Right lobe of liver (tissue), 6 donors: ENCODE results near the gene UBE2G2. TPM values are rescaled to one million over a fixed set of nuclear protein-coding genes. Genes with fewer than 3 reads are reported as not detected.

Experiments used
- ATAC-seq, 4 donors: fragments of 200-7000 bp; cut with Tn5 transposase; one replicate each; pipeline ENCODE4 v1.9.1; 2020; ENCODE audit warnings: mild to moderate bottlenecking in 4 of 4, moderate library complexity in 4 of 4
- DNase-seq, 3 donors: peaks; one replicate each; pipeline ENCODE4 v3.0.0-alpha.2; 2020
- H3K27ac ChIP-seq, 3 donors: fragments of 200-600 bp; one replicate each; pipeline ENCODE4 v1.8.0; 2022
- H3K27me3 ChIP-seq, 2 donors: fragments of 200-600 bp; one replicate each; pipeline ENCODE4 v1.8.0; 2022
- H3K36me3 ChIP-seq, 4 donors: fragments of 200-600 bp; sonication (generic) in 1 of 4; one replicate each; pipeline versions ENCODE4 v1.5.1 to v1.8.0; 2017 to 2022; ENCODE audit warnings: control low read depth in 1 of 4
- H3K4me1 ChIP-seq, 4 donors: fragments of 200-600 bp; sonication (generic) in 1 of 4; one replicate each; pipeline versions ENCODE4 v1.5.1 to v1.8.0; 2017 to 2022; ENCODE audit warnings: control low read depth in 1 of 4
- H3K4me3 ChIP-seq, 3 donors: fragments of 200-600 bp; one replicate each; pipeline ENCODE4 v1.8.0; 2022
- H3K9me3 ChIP-seq, 4 donors: fragments of 200-600 bp; sonication (generic) in 1 of 4; one replicate each; pipeline versions ENCODE4 v1.5.1 to v1.8.0; 2017 to 2022; ENCODE audit warnings: control low read depth in 1 of 4
- POLR2A ChIP-seq: fragments of 450-650 bp; IDR thresholded peaks from one replicate; pipeline ENCODE4 v1.6.1; 2017; ENCODE audit warnings: antibody characterized with exemption, mild to moderate bottlenecking
- WGBS: methylation state at CpG from one replicate; pipeline ENCODE4 v1.1.6; 2018; ENCODE audit warnings: low coverage, low lambda C conversion rate; ENCODE audit not compliant: insufficient coverage; ENCODE audit errors: missing lambda C conversion rate; 5-methylcytosine and 5-hydroxymethylcytosine counted together
- intact Hi-C, 2 donors: fragments of 100-400 bp; cut with DNase I; formaldehyde crosslinking; loops; one replicate each; pipeline versions ENCODE4 v1.11.2 to v1.14.1; 2022
- total RNA-seq, 6 experiments: library from RNA; depleted of rRNA in 2 of 6; stranded (reverse); fragments of >200 nt in 2 of 6; fragmentation: NEBNext Ultra II Directional in 3 of 6; extraction: Animal tissue kit (Norgen Biotek cat#: 25700) in 3 of 6; gene quantifications; one replicate each; pipeline versions ENCODE4 v1.1.0 to v1.2.4, GENCODE V29; 2016 to 2023
- TF ChIP-seq, protein P1 (sequence below), 4 donors: fragments of 200-600 bp in 3 of 4; fragments of 450-650 bp in 1 of 4; IDR thresholded peaks; one replicate each; pipeline versions ENCODE4 v1.5.1 to v1.8.0; 2016 to 2022; ENCODE audit warnings: antibody characterized with exemption in 4 of 4, mild to moderate bottlenecking in 2 of 4
- donor health status: DM: no; HTN: yes; CAD: no.
- donor health status: DM: no; HTN: no; CAD: no.
- donor health status: DM: no; HTN: no; CAD: no.
- donor health status: DM: no; HTN: yes; CAD: no.
- donor health status: DM: no; HTN: yes; CAD: no.

The UBE2G2 gene
- total RNA-seq, 6 experiments from 2014 or later, result 41.5 to 54.6 (median 49.9) TPM

DNA sequence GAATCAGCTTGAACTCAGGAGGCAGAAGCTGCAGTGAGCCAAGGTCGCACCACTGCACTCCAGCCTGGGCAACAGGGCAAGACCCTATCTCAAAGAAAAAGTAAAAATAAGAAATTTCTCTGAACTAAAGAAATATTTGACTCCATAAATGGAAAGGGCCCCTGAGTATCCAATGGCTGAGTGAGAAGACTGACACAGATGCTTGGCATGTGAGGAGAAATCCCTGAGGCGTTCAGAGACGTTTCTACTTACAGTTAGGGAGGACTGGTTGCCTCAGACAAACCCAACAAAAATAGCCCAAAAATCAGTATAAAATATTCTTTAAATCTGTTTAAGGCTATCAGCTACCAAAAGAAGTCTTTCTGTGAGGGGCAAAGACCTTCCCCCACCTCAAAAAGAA is 19.2 kb upstream of the UBE2G2 start:
- ATAC-seq (no peak), DNase-seq (no peak)
- intact Hi-C loops, result no loop called here
- Histone ChIP-seq H3K9me3 (peaks cover 0 to 3% (median 0%) of the 10 kb centered on the region in 4 donors), H3K4me3 (no peak overlapping the region), H3K27ac (no peak overlapping the region), H3K27me3 (no peaks in the 10 kb centered on the region), H3K4me1 (peaks cover 0 to 8% (median 2%) of the 10 kb centered on the region in 4 donors), H3K36me3 (no peaks in the 10 kb centered on the region)
- WGBS, result 73% methylated on average over 3 of the region's 3 CpGs
- TF ChIP-seq, protein P1, sequence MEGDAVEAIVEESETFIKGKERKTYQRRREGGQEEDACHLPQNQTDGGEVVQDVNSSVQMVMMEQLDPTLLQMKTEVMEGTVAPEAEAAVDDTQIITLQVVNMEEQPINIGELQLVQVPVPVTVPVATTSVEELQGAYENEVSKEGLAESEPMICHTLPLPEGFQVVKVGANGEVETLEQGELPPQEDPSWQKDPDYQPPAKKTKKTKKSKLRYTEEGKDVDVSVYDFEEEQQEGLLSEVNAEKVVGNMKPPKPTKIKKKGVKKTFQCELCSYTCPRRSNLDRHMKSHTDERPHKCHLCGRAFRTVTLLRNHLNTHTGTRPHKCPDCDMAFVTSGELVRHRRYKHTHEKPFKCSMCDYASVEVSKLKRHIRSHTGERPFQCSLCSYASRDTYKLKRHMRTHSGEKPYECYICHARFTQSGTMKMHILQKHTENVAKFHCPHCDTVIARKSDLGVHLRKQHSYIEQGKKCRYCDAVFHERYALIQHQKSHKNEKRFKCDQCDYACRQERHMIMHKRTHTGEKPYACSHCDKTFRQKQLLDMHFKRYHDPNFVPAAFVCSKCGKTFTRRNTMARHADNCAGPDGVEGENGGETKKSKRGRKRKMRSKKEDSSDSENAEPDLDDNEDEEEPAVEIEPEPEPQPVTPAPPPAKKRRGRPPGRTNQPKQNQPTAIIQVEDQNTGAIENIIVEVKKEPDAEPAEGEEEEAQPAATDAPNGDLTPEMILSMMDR (IDR thresholded peaks at IDR 0.05), result no peak

DNA sequence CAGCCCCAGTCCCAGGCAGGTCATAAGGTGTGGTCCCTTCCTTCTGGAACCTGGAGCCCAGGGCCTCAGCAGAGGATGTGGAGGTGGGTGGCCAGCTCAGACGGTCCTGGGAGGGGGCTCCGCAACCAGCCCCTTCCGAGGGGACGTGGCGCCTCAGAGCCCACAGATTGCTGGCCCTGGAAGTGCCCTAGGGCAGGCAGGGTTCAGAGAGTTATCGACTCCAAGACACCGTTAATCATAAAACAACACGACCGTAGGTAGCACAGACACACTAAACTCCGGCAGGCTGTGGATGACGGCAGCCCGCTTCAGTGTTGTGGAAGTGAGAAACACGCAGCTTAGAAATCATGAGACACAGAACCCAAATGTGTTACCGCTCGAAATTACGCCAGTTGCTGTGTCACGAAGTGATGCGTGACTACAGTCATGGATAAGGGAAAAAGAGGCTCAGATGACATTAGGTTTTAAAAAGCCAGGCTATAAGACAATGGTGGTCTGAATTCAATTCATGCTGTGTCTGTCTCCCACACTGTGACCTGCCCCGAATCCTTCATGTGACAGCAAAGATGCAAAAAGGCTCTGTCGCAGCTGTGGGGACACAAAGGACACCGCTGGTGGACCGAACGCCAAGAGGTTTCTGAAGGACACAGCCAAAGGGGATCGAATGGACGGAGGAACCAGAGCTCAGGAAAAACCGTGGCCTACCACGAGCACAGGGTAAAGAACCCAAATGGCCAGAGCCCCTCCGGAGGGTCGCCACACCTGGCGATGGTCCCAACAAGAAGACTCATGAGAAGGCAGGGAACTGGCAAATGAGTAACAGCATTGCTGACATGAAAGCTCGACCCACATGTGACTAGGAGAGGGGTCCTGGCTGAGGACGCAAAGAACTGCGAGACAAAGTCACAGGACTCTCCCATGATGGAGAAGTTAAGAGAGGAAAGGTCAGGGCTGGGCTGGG is 17.9 kb upstream of the UBE2G2 start:
- WGBS, result 96% methylated on average over 25 of the region's 33 CpGs
- DNase-seq, result no peak

DNA sequence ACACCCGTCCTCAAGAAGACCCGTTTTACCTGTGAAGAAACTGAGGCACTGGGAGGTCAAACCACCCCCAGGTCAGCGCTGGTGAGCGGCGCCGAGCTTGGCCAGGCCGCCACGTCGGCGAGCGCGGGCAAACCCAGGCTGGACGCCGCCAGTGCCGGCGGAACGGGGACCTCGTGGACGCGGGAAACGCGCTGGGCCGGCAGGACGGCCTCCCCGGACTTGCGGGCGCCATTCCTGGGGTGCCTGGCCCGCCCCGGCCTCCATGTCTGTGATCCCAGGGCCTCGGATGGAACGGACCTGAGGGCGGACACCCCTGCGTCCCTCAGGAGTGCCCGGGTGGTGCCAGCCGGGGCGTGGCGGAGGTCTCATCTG is 17.0 kb upstream of the UBE2G2 start:
- peak overlapping the region; percentile 59 to 78 (median 71) for H3K27ac ChIP-seq
- intact Hi-C loops, result loop anchor here in 1 of 2 donors (10.0 kb wide), 1 partner anchor 116 kb away; no protein-coding TSS in a partner anchor
- TF ChIP-seq POLR2A, result no peak
- TF ChIP-seq, protein P1 (IDR thresholded peaks at IDR 0.05), result no peak

More for the DNA sequence above, 17.9 kb upstream of the UBE2G2 start:
- no peaks in the 10 kb centered on the region for H3K36me3 ChIP-seq
- no peak for ATAC-seq
- intact Hi-C loops, result loop anchor here in 1 of 2 donors (10.0 kb wide), 1 partner anchor 115 kb away; no protein-coding TSS in a partner anchor
- no peaks in the 10 kb centered on the region for H3K27me3 ChIP-seq
- H3K4me1 ChIP-seq, result peaks cover 0 to 8% (median 2%) of the 10 kb centered on the region in 4 donors
- TF ChIP-seq, protein P1 (IDR thresholded peaks at IDR 0.05), result no peak
- TF ChIP-seq POLR2A, result no peak
- H3K27ac ChIP-seq, result no peak overlapping the region
- peaks cover 0 to 3% (median 0%) of the 10 kb centered on the region in 4 donors for H3K9me3 ChIP-seq
- H3K4me3 ChIP-seq, result no peak overlapping the region

DNA sequence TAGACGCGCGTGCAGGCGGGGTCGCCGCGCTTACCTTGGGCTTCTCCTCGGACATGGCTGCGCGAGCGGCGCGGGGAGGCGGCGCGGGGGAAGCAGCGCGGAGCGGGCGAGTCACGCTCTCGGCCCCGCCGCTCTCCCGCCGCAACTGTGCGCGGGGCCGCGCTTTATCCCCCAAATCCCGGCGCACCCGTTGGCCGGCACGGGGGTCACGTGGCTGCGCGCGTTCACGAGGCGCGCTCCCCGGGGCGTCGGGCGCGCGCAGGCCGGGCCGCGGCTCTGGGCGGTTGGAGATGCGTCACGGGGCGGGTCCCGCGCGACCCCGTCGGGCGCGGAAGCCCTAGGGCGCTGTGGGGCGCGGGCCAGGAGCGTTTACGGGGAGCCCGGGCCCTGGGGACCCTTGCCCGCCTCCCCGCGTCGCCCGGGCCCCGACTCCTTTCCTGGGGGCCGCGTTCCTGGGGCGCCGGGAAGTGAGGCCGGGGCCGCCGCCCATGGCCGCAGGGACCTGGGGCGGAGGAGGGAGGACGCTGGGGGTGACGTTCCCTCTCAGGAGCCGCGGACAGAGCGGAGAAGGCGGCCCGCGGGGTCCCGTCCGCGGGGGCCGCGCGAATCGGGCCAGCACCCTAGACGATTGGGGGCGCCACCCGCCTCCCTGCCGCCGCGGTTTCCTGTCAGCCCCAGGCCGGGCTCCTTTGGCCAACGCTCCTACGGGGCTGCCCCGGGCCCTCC is 16.5 kb upstream of the UBE2G2 start, which contains the start of gene SUMO3:
Gene SUMO3, minus strand, starts transcription at position 149 of the 726 bp plus-strand sequence. Its CDS starts 94 bp downstream, at position 55.
- Histone ChIP-seq H3K36me3 (peaks cover 0 to 2% (median 0%) of the 10 kb centered on the region in 4 donors), H3K27ac (peak within 1 kb of the TSS; percentile 59 to 78 (median 71)), H3K4me3 (peak within 1 kb of the TSS; percentile 63 to 67 (median 65)), H3K4me1 (peaks cover 0 to 8% (median 2%) of the 10 kb centered on the region in 4 donors), H3K27me3 (no peaks in the 10 kb centered on the region), H3K9me3 (peaks cover 0 to 3% (median 0%) of the 10 kb centered on the region in 4 donors)
- no CpG with 5 or more reads among the region's 108 CpGs for WGBS
- TF ChIP-seq, protein P1 (IDR thresholded peaks at IDR 0.05), result no peak
- TF ChIP-seq POLR2A, result peak; percentile 93
- intact Hi-C loops, result loop anchor here in 1 of 2 donors (10.0 kb wide), 1 partner anchor 117 kb away; no protein-coding TSS in a partner anchor
- peak; percentile 60 to 82 (median 62) for ATAC-seq
- DNase-seq, result peak; percentile 81 to 85 (median 83)

More for the DNA sequence above, 17.0 kb upstream of the UBE2G2 start:
- WGBS, result 60% methylated on average over 1 of the region's 37 CpGs
- no peaks in the 10 kb centered on the region for H3K27me3 ChIP-seq
- H3K9me3 ChIP-seq, result peaks cover 0 to 3% (median 0%) of the 10 kb centered on the region in 4 donors
- H3K36me3 ChIP-seq, result peaks cover 0 to 2% (median 0%) of the 10 kb centered on the region in 4 donors
- peak overlapping the region; percentile 63 to 67 (median 65) for H3K4me3 ChIP-seq
- ATAC-seq (no peak), DNase-seq (no peak)
- peaks cover 0 to 8% (median 2%) of the 10 kb centered on the region in 4 donors for H3K4me1 ChIP-seq
